ENCODE results near the gene RALB. TPM values are rescaled to one million over a fixed set of nuclear protein-coding genes. Genes with fewer than 3 reads are reported as not detected.
A peak's percentile ranks its signal among the peaks of the same experiment; 100 is the strongest.
"Not testable (repeated sequence)": the region's sequence is repeated elsewhere in the genome, so short reads cannot be mapped to it uniquely, and the experiment has no call there.

RALB gene
- total and polyA plus RNA-seq, 2 donors from 2014 or later: 58.5 to 64.5 TPM

DNA sequence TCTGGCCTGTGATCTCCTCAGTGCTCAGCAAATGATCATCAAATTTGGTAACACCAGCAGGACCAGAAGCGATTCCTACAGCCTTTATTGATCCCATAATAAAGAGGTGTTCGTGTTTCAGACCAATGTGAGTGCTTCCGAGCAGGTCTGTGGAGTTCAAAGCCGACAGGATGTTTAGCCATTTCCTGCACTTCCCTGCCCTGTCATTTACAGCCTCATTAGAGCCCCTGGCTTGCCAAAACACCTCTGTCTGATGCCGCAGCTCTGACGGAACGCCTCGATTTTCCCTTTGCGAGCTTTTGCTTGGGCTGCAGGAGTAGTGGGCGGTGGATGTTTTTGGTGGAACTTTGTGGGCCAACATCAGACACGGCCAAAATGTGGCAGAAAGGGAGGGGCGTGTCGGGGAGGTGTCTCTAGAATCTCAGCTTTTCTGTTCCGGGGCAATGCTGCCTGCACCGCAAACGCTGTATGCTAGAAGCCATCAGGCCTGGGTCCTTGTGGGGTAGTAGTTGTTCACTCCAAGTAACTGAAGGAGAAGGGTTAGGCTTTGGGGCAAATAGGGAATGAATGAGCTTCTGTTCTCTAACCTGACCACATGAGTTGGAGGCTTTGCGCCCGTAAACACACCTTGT, 67.2 kb downstream of the RALB start:
- Histone ChIP-seq H3K4me1 (ENCODE audit: control insufficient read depth in 2 of 3, insufficient read depth in 2 of 3, low read depth in 1 of 3, low read length in 3 of 3) (no peaks in the 10 kb centered on the region), H3K27ac (ENCODE audit: low read depth in 2 of 2, low read length in 2 of 2) (no peak overlapping the region), H3K9ac (ENCODE audit: low read length in 3 of 3) (no peak overlapping the region), H3K4me3 (ENCODE audit: low read length in 3 of 3) (no peak overlapping the region), H3K9me3 (ENCODE audit: control insufficient read depth in 2 of 3, insufficient read depth in 1 of 3, low read length in 3 of 3) (no peaks in the 10 kb centered on the region), H3K27me3 (ENCODE audit: control insufficient read depth, insufficient read depth, low read length) (no peaks in the 10 kb centered on the region), H3K36me3 (ENCODE audit: control insufficient read depth in 2 of 3, insufficient read depth in 3 of 3, low read length in 3 of 3) (no peaks in the 10 kb centered on the region)
- FAIRE-seq: no peak
- DNase-seq: peak in 1 of 5 donors; percentile 26
- TF ChIP-seq, protein P1, sequence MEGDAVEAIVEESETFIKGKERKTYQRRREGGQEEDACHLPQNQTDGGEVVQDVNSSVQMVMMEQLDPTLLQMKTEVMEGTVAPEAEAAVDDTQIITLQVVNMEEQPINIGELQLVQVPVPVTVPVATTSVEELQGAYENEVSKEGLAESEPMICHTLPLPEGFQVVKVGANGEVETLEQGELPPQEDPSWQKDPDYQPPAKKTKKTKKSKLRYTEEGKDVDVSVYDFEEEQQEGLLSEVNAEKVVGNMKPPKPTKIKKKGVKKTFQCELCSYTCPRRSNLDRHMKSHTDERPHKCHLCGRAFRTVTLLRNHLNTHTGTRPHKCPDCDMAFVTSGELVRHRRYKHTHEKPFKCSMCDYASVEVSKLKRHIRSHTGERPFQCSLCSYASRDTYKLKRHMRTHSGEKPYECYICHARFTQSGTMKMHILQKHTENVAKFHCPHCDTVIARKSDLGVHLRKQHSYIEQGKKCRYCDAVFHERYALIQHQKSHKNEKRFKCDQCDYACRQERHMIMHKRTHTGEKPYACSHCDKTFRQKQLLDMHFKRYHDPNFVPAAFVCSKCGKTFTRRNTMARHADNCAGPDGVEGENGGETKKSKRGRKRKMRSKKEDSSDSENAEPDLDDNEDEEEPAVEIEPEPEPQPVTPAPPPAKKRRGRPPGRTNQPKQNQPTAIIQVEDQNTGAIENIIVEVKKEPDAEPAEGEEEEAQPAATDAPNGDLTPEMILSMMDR (IDR thresholded peaks at IDR 0.05; ENCODE audit: borderline replicate concordance, extremely low read depth, insufficient read depth): no peak
- intact Hi-C loops (cut with DNase I): no loop called here

DNA sequence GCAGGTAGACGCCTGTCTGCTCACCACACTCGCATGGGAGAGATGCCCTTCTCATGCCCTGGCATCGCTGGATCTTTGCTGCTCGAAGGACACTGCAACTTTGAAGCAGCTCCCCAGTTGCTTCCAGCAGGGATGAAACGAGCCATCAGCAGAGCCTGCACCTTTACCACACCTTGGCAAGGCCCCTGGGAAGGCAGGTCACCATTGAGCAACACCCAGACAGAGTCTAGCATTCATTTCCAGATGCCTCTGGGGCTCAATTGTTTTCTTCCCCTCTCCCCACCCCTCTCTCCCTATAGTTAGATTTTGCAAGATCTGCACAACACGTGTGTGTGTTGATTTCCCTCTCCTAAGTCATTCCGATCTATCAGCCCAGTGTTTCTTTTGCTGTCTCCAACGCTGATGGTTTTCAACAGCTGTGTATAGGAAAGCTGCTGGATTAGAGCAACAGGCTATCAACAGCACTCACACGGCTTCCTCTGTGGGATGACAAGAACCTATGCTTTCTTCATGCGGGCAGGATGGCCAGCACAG, 67.7 kb downstream of the RALB start:
- FAIRE-seq (no peak), DNase-seq (peak in 1 of 5 donors; percentile 50)
- Histone ChIP-seq H3K9ac (ENCODE audit: low read length in 3 of 3) (no peak overlapping the region), H3K9me3 (ENCODE audit: control insufficient read depth in 2 of 3, insufficient read depth in 1 of 3, low read length in 3 of 3) (no peaks in the 10 kb centered on the region), H3K36me3 (ENCODE audit: control insufficient read depth in 2 of 3, insufficient read depth in 3 of 3, low read length in 3 of 3) (no peaks in the 10 kb centered on the region), H3K4me1 (ENCODE audit: control insufficient read depth in 2 of 3, insufficient read depth in 2 of 3, low read depth in 1 of 3, low read length in 3 of 3) (no peaks in the 10 kb centered on the region), H3K27ac (ENCODE audit: low read depth in 2 of 2, low read length in 2 of 2) (no peak overlapping the region), H3K27me3 (ENCODE audit: control insufficient read depth, insufficient read depth, low read length) (no peaks in the 10 kb centered on the region), H3K4me3 (ENCODE audit: low read length in 3 of 3) (no peak overlapping the region)
- intact Hi-C loops (cut with DNase I): no loop called here
- TF ChIP-seq, protein P1 (IDR thresholded peaks at IDR 0.05; ENCODE audit: borderline replicate concordance, extremely low read depth, insufficient read depth): no peak

DNA sequence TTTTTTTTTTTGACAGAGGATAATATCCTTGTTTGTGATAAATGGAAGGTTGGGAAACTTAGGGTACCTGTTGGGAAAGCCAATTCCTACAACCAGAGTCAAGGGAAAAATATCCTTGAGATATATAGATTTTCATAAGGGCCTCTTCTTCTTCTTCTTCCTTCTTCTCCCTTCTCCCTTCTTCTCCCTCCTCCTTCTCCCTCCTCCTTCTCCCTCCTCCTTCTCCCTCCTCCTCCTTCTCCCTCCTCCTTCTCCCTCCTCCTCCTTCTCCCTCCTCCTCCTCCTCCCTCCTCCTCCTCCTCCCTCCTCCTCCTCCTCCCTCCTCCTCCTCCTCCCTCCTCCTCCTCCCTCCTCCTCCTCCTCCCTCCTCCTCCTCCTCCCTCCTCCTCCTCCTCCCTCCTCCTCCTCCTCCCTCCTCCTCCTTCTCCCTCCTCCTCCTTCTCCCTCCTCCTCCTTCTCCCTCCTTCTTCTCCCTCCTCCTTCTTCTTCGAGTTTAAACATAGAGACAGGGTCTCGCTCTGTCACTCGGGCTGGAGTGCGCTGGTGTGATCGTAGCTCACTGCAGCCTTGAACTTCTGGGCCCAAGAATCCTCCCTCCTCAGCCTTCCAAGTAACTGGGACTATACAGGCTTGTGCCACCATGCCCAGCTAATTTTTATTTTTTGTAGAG, 68.4 kb downstream of the RALB start:
- H3K4me3 ChIP-seq (ENCODE audit: low read length in 3 of 3); H3K27me3 ChIP-seq (ENCODE audit: control insufficient read depth, insufficient read depth, low read length); FAIRE-seq; H3K9me3 ChIP-seq (ENCODE audit: control insufficient read depth in 2 of 3, insufficient read depth in 1 of 3, low read length in 3 of 3); H3K9ac ChIP-seq (ENCODE audit: low read length in 3 of 3); intact Hi-C loops (cut with DNase I); H3K27ac ChIP-seq (ENCODE audit: low read depth in 2 of 2, low read length in 2 of 2); H3K36me3 ChIP-seq (ENCODE audit: control insufficient read depth in 2 of 3, insufficient read depth in 3 of 3, low read length in 3 of 3); H3K4me1 ChIP-seq (ENCODE audit: control insufficient read depth in 2 of 3, insufficient read depth in 2 of 3, low read depth in 1 of 3, low read length in 3 of 3): not testable (repeated sequence)
- peak in 1 of 5 donors; percentile 8 for DNase-seq

DNA sequence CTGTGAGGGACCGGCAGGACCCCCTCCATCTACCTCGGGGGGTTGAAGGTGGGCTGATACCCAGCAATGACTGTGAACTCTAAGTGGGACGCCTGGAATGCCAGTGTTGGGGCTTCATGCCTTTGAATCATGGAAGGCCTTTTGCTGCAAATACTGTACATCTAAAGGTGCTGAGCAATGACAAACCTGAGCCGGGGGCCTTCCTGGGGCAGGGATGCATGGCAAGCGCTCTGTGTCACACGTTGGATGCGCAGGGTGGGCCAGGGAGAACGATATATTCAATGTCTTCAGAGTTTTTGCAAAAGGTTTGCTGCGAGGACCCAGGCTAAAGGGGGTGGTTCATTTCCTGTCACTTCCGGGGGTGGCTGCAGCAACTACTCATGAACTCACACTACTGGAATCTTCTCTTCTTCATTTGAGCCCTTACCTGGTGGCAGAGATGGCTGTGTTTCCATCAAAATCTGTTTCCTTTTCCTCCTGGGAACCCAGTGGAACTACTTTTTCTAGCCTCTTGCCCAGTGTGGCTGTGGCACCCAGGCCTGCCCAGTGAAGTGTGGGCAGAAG, 69.2 kb downstream of the RALB start:
- FAIRE-seq (no peak), DNase-seq (peak in 1 of 5 donors; percentile 18)
- intact Hi-C loops (cut with DNase I): no loop called here
- Histone ChIP-seq H3K36me3 (ENCODE audit: control insufficient read depth in 2 of 3, insufficient read depth in 3 of 3, low read length in 3 of 3) (no peaks in the 10 kb centered on the region), H3K4me3 (ENCODE audit: low read length in 3 of 3) (no peak overlapping the region), H3K4me1 (ENCODE audit: control insufficient read depth in 2 of 3, insufficient read depth in 2 of 3, low read depth in 1 of 3, low read length in 3 of 3) (no peaks in the 10 kb centered on the region), H3K27me3 (ENCODE audit: control insufficient read depth, insufficient read depth, low read length) (no peaks in the 10 kb centered on the region), H3K27ac (ENCODE audit: low read depth in 2 of 2, low read length in 2 of 2) (no peak overlapping the region), H3K9ac (ENCODE audit: low read length in 3 of 3) (no peak overlapping the region), H3K9me3 (ENCODE audit: control insufficient read depth in 2 of 3, insufficient read depth in 1 of 3, low read length in 3 of 3) (no peaks in the 10 kb centered on the region)
- TF ChIP-seq, protein P1 (IDR thresholded peaks at IDR 0.05; ENCODE audit: borderline replicate concordance, extremely low read depth, insufficient read depth): no peak

Data from kidney (tissue), 14 donors.